Measurements from ENCODE around the gene KLHL29. TPM values are rescaled to one million over a fixed set of nuclear protein-coding genes. Genes with fewer than 3 reads are reported as not detected.

The KLHL29 gene
- total RNA-seq, 4 donors from 2014 or later, result 4.8 to 17.0 (median 10.5) TPM

DNA sequence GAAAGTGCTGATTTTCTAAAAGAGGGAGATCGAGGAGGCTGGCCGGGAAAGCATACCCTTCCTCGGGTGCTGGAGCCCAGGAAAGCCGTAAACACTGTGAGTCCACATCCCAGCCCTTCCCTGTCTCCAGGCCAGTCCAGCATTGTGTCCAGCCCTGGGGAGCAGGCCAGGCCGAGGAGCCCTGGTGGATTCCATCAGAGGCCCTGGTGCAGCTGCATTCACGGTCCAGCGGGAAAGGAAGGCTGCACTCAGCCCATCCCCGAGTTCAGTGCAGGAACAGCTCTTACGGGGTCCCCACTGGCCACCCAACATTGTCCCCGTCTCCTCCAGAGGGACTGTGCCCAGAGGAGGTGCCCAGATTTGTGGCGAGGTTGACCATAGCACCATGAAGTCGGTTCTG, 218.6 kb downstream of the KLHL29 start:
- H3K4me3 ChIP-seq, result no peak overlapping the region
- no peaks in the 10 kb centered on the region for H3K4me1 ChIP-seq
- H3K27me3 ChIP-seq, result no peaks in the 10 kb centered on the region
- no peak for DNase-seq
- TF ChIP-seq POLR2A (IDR thresholded peaks at IDR 0.05), result no peak
- TF ChIP-seq, protein P1, sequence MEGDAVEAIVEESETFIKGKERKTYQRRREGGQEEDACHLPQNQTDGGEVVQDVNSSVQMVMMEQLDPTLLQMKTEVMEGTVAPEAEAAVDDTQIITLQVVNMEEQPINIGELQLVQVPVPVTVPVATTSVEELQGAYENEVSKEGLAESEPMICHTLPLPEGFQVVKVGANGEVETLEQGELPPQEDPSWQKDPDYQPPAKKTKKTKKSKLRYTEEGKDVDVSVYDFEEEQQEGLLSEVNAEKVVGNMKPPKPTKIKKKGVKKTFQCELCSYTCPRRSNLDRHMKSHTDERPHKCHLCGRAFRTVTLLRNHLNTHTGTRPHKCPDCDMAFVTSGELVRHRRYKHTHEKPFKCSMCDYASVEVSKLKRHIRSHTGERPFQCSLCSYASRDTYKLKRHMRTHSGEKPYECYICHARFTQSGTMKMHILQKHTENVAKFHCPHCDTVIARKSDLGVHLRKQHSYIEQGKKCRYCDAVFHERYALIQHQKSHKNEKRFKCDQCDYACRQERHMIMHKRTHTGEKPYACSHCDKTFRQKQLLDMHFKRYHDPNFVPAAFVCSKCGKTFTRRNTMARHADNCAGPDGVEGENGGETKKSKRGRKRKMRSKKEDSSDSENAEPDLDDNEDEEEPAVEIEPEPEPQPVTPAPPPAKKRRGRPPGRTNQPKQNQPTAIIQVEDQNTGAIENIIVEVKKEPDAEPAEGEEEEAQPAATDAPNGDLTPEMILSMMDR (IDR thresholded peaks at IDR 0.05), result no peak
- no peaks in the 10 kb centered on the region for H3K9me3 ChIP-seq
- H3K27ac ChIP-seq, result peak overlapping the region in 1 of 2 donors; percentile 82
- no peaks in the 10 kb centered on the region for H3K36me3 ChIP-seq
- intact Hi-C loops (cut with DNase I; ENCODE audit: low total_unique reads), result no loop called here

DNA sequence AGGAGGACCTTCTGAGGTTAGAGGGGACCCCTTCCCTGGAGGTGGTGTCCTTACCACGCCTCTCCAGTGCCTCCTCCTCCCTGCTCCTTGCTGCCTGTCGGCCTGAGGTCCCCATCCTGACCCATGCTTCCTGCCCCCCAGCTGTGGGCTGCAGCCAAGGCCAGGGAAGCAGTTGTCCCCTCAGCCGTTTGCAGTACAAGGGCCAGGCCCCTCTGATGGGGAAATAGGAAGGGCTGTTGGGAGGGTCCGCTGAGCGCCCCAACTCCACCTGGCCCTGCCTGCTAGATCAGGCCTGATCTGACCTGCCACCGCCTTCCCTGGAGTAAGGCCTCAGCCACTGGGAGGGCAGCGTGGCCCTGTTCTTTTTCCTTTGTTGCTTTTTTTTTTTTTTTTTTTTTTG, 219.8 kb downstream of the KLHL29 start:
- no peaks in the 10 kb centered on the region for H3K36me3 ChIP-seq
- no peaks in the 10 kb centered on the region for H3K9me3 ChIP-seq
- intact Hi-C loops (cut with DNase I; ENCODE audit: low total_unique reads), result no loop called here
- H3K27ac ChIP-seq, result no peak overlapping the region
- H3K27me3 ChIP-seq, result no peaks in the 10 kb centered on the region
- no peaks in the 10 kb centered on the region for H3K4me1 ChIP-seq
- no peak for TF ChIP-seq POLR2A (IDR thresholded peaks at IDR 0.05)
- TF ChIP-seq, protein P1 (IDR thresholded peaks at IDR 0.05), result no peak
- no peak overlapping the region for H3K4me3 ChIP-seq
- DNase-seq, result no peak

DNA sequence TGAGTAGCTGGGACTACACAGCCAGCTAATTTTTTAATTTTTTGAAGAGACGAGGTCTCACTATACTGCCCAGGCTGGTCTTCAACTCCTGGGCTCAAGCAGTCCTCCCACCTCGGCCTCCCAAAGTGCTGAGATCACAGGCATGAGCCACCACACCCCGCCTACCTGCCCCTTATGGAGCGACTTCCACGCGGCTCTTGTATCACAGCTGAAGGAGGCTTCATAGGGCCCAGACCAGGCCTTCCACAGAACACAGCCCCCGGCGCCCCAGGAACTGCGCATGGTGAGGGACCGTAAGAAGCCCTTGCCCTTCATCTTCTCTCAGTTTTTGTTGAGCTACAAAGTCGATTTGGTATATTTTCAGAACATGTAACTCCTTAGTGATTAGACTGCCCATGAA, 220.3 kb downstream of the KLHL29 start:
- H3K27ac ChIP-seq, result no peak overlapping the region
- no peaks in the 10 kb centered on the region for H3K27me3 ChIP-seq
- no peak for DNase-seq
- intact Hi-C loops (cut with DNase I; ENCODE audit: low total_unique reads), result no loop called here
- no peaks in the 10 kb centered on the region for H3K4me1 ChIP-seq
- TF ChIP-seq POLR2A (IDR thresholded peaks at IDR 0.05), result no peak
- TF ChIP-seq, protein P1 (IDR thresholded peaks at IDR 0.05), result no peak
- H3K4me3 ChIP-seq, result no peak overlapping the region
- no peaks in the 10 kb centered on the region for H3K36me3 ChIP-seq
- no peaks in the 10 kb centered on the region for H3K9me3 ChIP-seq

DNA sequence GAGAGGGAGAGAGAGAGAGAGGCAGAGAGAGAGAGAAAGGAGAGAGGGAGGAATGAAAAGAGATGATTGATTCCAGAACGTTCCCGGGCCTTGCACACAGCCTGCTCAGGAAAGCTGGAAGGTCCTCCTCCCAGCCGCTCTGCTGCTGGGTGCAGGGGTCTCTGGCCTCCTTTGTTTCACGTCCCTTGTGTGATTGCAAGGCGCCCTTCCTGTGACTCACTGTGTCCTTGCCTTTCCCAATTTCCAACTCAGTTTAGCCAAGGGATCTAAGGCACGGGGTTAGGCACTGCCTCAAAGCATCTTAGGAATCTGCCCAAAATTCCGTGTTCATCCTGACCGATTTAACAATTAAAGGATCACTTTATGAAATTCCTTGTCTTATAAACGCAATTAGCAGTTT, 221.2 kb downstream of the KLHL29 start:
- TF ChIP-seq POLR2A (IDR thresholded peaks at IDR 0.05), result no peak
- TF ChIP-seq, protein P1 (IDR thresholded peaks at IDR 0.05), result no peak
- no peak overlapping the region for H3K27ac ChIP-seq
- no peak for DNase-seq

DNA sequence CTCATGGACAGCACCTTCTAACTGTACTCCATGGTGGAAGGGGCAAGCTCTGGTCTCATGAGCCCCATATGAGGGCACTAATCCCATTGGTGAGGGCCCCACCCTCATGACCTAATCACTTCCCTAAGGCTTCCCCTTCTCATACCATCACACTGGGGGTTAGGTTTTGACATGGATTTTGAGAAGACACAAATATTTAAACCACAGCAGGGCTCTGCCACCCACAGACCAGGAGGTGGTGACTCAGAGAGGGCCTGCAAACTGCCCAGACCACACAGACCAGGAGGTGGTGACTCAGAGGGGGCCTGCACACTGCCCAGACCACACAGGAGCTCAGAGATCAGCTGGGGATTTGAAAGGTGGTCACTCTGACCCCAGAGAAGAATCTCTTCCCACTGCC, 222.0 kb downstream of the KLHL29 start:
- no peak for DNase-seq
- H3K27ac ChIP-seq, result no peak overlapping the region
- no peaks in the 10 kb centered on the region for H3K9me3 ChIP-seq
- no peaks in the 10 kb centered on the region for H3K27me3 ChIP-seq
- intact Hi-C loops (cut with DNase I; ENCODE audit: low total_unique reads), result no loop called here
- no peaks in the 10 kb centered on the region for H3K4me1 ChIP-seq
- TF ChIP-seq, protein P1 (IDR thresholded peaks at IDR 0.05), result no peak
- TF ChIP-seq POLR2A (IDR thresholded peaks at IDR 0.05), result no peak
- no peak overlapping the region for H3K4me3 ChIP-seq
- H3K36me3 ChIP-seq, result no peaks in the 10 kb centered on the region

More for the DNA sequence above, 221.2 kb downstream of the KLHL29 start:
- Histone ChIP-seq H3K36me3 (no peaks in the 10 kb centered on the region), H3K4me1 (no peaks in the 10 kb centered on the region), H3K9me3 (no peaks in the 10 kb centered on the region), H3K4me3 (no peak overlapping the region), H3K27me3 (no peaks in the 10 kb centered on the region)
- intact Hi-C loops (cut with DNase I; ENCODE audit: low total_unique reads), result no loop called here
